PC-9 (cell line): Measurements from ENCODE around the gene MAPKAP1. TPM values are rescaled to one million over a fixed set of nuclear protein-coding genes. Genes with fewer than 3 reads are reported as not detected.
A peak's percentile ranks its signal among the peaks of the same experiment; 100 is the strongest.

Source experiments
- Bru-seq: library from RNA; stranded (reverse); fragments of 400-500 nt; gene quantifications from one replicate; lab custom pipeline; 2021; lab: Mats Ljungman, UMichigan
- BruChase-seq, 2 experiments: library from RNA; stranded (reverse); fragments of 400-500 nt; gene quantifications; one replicate each; lab custom pipeline; 2021; lab: Mats Ljungman, UMichigan
- BruUV-seq: library from RNA; stranded (reverse); fragments of 400-500 nt; replicated peaks from 2 replicates; lab custom pipeline; 2021; lab: Mats Ljungman, UMichigan
- CTCF ChIA-PET: fragments of 300-600 bp; sonication (Branson Sonifier 250); formaldehyde crosslinking; loops from one replicate; lab custom pipeline; 2022; ENCODE audit warnings: antibody characterized with exemption; lab: Charles Lee
- POLR2A ChIA-PET: fragments of 300-600 bp; sonication (Branson Sonifier 250); formaldehyde crosslinking; loops from one replicate; lab custom pipeline; 2022; ENCODE audit warnings: antibody characterized with exemption; ENCODE audit not compliant: unreplicated experiment; lab: Charles Lee
- DNase-seq, 2 experiments: peaks; one replicate each; pipeline versions ENCODE4 v3.0.0 to v3.0.0-alpha.2; 2015 to 2022; ENCODE audit warnings: mixed read lengths in 1 of 2
- H2AFZ ChIP-seq: fragments of 200-600 bp; sonication (generic); 2 replicates; pipeline ENCODE4 v1.8.1; 2017; ENCODE audit warnings: antibody characterized with exemption
- H3F3A ChIP-seq: fragments of 200-600 bp; sonication (generic); 2 replicates; pipeline ENCODE4 v1.8.1; 2017; ENCODE audit warnings: antibody characterized with exemption, mild to moderate bottlenecking, low read depth; ENCODE audit not compliant: insufficient read depth
- H3K27ac ChIP-seq: fragments of 200-600 bp; sonication (generic); 2 replicates; pipeline ENCODE4 v1.6.1; 2016; ENCODE audit warnings: mixed run types
- H3K27me3 ChIP-seq: fragments of 200-600 bp; sonication (generic); 2 replicates; pipeline ENCODE4 v1.6.1; 2016; ENCODE audit warnings: low read depth, mixed run types; ENCODE audit not compliant: insufficient read depth
- H3K36me3 ChIP-seq: fragments of 200-600 bp; sonication (generic); 2 replicates; pipeline ENCODE4 v1.6.1; 2016; ENCODE audit warnings: low read depth, mixed run types
- H3K4me1 ChIP-seq: fragments of 200-600 bp; sonication (generic); replicated peaks from 2 replicates; pipeline ENCODE4 v1.6.1; 2016; ENCODE audit warnings: mixed run types; ENCODE audit not compliant: insufficient read depth
- H3K4me2 ChIP-seq: fragments of 200-600 bp; sonication (generic); 2 replicates; pipeline ENCODE4 v1.6.1; 2017; ENCODE audit warnings: mixed run types
- H3K4me3 ChIP-seq: fragments of 200-600 bp; sonication (generic); 2 replicates; pipeline ENCODE4 v1.6.1; 2016; ENCODE audit warnings: mixed run types
- H3K79me2 ChIP-seq: fragments of 200-600 bp; sonication (generic); 2 replicates; pipeline ENCODE4 v1.6.1; 2017; ENCODE audit warnings: low read depth, mixed run types
- H3K9me2 ChIP-seq: fragments of 200-600 bp; sonication (generic); 2 replicates; pipeline ENCODE4 v1.8.1; 2017; ENCODE audit warnings: mild to moderate bottlenecking; ENCODE audit not compliant: insufficient read depth
- H3K9me3 ChIP-seq: fragments of 200-600 bp; sonication (generic); 2 replicates; pipeline ENCODE4 v1.8.1; 2016; ENCODE audit warnings: low read depth; ENCODE audit not compliant: insufficient read depth
- H4K20me1 ChIP-seq: fragments of 200-600 bp; sonication (generic); 2 replicates; pipeline ENCODE4 v1.8.1; 2017; ENCODE audit not compliant: insufficient read depth
- EZH2 ChIP-seq: fragments of 200-600 bp; sonication (generic); IDR thresholded peaks from 2 replicates; pipeline ENCODE4 v1.8.0; 2017; ENCODE audit warnings: antibody characterized with exemption, low read depth
- intact Hi-C: fragments of 100-400 bp; cut with micrococcal nuclease; formaldehyde crosslinking; loops from one replicate; pipeline ENCODE4 v1.10.0; 2022; ENCODE audit not compliant: unreplicated experiment
- long read RNA-seq: library from polyadenylated mRNA; stranded (forward); transcript quantifications from one replicate; pipeline ENCODE4 v2.0.0, GENCODE V29; 2022
- total RNA-seq: library from RNA; stranded (reverse); gene quantifications from 2 replicates; pipeline ENCODE4 v1.2.3, GENCODE V29; 2021
- TF ChIP-seq, protein P1 (sequence below): fragments of 200-600 bp; sonication (generic); conservative IDR thresholded peaks from 2 replicates; pipeline ENCODE4 v1.6.1; 2017; ENCODE audit warnings: mixed run types, antibody characterized with exemption, mild to moderate bottlenecking, moderate library complexity

The MAPKAP1 gene
- 112 and 115 TPM in 2 replicates for total RNA-seq
- percentile 85 among the genes with signal in this experiment for Bru-seq, nascent RNA
- percentile 73 among the genes with signal in this experiment for BruChase-seq, experiment 1, labeled RNA remaining after a 2-hour chase
- BruChase-seq, experiment 2, labeled RNA remaining after a 6-hour chase = percentile 72 among the genes with signal in this experiment
- long read RNA-seq, transcript MAPKAP1-201 (12 exons, 3,395 nt) = major isoform, 53 of 182 reads
- long read RNA-seq, transcript MAPKAP1-208 (10 exons, 2,977 nt) = minor isoform, 7 of 182 reads
- long read RNA-seq, transcript MAPKAP1-205 (11 exons, 3,045 nt) = minor isoform, 6 of 182 reads
- long read RNA-seq, transcript MAPKAP1-202 (11 exons, 3,256 nt) = minor isoform, 50 of 182 reads
- long read RNA-seq, partial matches to known transcripts = 15 of 182 reads
- long read RNA-seq, other reads (novel, unspliced or antisense) = 42 of 182 reads

DNA sequence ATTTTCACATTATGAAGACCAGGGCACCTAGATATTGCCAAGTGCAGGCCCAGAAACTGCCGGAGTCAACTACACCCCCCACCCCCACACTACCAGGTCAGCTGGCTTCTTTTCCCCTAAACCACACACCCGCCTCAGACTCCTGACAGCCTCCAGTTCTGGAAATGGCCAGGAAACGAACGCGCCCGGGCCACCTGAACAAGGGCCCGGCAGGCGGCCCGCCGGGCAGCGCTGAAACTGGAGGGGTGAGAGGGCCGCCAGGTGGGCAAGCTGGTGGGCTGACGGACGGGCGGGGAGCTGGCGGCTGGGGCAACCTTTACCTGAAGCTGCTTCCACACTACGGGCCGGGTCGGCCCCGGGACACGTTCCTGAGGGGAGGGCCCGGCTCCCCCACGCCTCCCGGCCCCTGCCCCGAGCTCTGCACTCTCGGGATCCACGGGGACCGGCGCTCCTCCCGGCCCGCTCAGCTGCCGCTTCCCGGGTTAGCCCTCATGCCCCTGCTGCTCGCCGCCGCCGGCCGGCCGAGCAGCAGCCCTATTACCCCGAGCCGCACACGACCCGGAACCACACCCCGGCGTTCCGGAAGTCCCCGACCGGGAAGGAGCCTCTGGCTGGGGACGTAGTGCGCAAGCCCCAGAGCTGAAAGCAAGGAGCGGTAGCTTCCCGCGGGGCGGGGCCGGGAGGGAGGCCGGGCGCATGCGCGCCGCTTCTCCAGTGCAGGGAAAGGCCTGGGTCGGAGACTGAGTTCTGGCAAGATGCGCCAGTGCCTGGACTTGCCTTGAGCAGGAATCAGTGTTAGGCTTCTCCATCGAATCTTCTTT lies at the start of gene MAPKAP1:
Gene MAPKAP1 (minus strand): TSS at position 558 of the 821 bp plus-strand sequence. CDS start 34,634 bp downstream, outside the sequence.
- ChIA-PET POLR2A (interaction anchor here (0.5 to 0.7 kb wide), 9 partner anchors 29 to 1950 kb away, joined by 3 to 5 read pairs (median 4); no protein-coding TSS in a partner anchor), CTCF (interaction anchor here (0.6 kb wide), 1 partner anchor 928 kb away, joined by 24 read pairs; no protein-coding TSS in a partner anchor)
- H3K27ac ChIP-seq = 0 out of 2 replicates have a peak within 1 kb of the TSS, but pooled peaks have one; percentile 20
- peak within 1 kb of the TSS; percentile 97 for H3K4me2 ChIP-seq
- TF ChIP-seq, protein P1, sequence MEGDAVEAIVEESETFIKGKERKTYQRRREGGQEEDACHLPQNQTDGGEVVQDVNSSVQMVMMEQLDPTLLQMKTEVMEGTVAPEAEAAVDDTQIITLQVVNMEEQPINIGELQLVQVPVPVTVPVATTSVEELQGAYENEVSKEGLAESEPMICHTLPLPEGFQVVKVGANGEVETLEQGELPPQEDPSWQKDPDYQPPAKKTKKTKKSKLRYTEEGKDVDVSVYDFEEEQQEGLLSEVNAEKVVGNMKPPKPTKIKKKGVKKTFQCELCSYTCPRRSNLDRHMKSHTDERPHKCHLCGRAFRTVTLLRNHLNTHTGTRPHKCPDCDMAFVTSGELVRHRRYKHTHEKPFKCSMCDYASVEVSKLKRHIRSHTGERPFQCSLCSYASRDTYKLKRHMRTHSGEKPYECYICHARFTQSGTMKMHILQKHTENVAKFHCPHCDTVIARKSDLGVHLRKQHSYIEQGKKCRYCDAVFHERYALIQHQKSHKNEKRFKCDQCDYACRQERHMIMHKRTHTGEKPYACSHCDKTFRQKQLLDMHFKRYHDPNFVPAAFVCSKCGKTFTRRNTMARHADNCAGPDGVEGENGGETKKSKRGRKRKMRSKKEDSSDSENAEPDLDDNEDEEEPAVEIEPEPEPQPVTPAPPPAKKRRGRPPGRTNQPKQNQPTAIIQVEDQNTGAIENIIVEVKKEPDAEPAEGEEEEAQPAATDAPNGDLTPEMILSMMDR = no peak
- TF ChIP-seq EZH2 = no peak
- H3K9me2 ChIP-seq = no peaks in the 10 kb centered on the region
- intact Hi-C loops = no loop called here
- H3K4me3 ChIP-seq = peak within 1 kb of the TSS; percentile 95
- no TSS peak for BruUV-seq
- peak within 1 kb of the TSS; percentile 99 for H2AFZ ChIP-seq
- DNase-seq = peak; percentile 88 to 97
- H3K4me1 ChIP-seq = peaks cover 20% of the 10 kb centered on the region; the same call in 1 of the 2 replicates
- H3K9me3 ChIP-seq = no peaks in the 10 kb centered on the region
- H3K27me3 ChIP-seq = no peaks in the 10 kb centered on the region
- H3K79me2 ChIP-seq = peaks cover 48% of the 10 kb centered on the region
- no peaks in the 10 kb centered on the region for H3K36me3 ChIP-seq
- H4K20me1 ChIP-seq = no peaks in the 10 kb centered on the region
- H3F3A ChIP-seq = no peaks in the 10 kb centered on the region

DNA sequence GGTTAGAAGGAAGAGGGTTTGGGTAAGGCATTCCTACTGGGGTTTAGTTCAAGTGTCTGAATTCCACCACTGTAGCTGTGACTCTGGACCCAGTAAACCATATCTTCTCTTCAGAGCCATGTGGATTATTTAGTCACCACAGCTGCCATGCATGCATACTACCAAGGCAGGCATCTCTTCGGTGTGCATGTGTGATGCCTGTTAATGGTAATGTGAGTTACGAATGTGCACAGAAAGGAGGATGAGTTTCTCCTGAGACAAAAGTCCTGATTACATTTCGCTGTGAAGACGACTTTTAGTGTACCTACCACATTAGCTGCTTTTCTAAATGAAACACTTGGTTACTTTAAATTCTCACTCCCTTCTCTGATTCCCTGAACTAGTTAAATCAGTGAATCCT lies 49.5 kb upstream of the MAPKAP1 start:
- no peak for DNase-seq
- H3K9me2 ChIP-seq = no peaks in the 10 kb centered on the region
- ChIA-PET POLR2A (no interaction called here), CTCF (interaction anchor here (0.7 kb wide), 1 partner anchor 202 kb away, joined by 3 read pairs; no protein-coding TSS in a partner anchor)
- no peaks in the 10 kb centered on the region for H3K9me3 ChIP-seq
- H3K27ac ChIP-seq = no peak overlapping the region
- BruUV-seq = no TSS peak
- intact Hi-C loops = no loop called here
- peaks cover 11% of the 10 kb centered on the region; the same call in 1 of the 2 replicates for H3F3A ChIP-seq
- H3K4me2 ChIP-seq = no peak overlapping the region
- no peaks in the 10 kb centered on the region for H3K79me2 ChIP-seq
- H3K27me3 ChIP-seq = no peaks in the 10 kb centered on the region
- no peak overlapping the region for H3K4me3 ChIP-seq
- no peaks in the 10 kb centered on the region for H4K20me1 ChIP-seq
- TF ChIP-seq, protein P1 = no peak
- TF ChIP-seq EZH2 = no peak
- no peak overlapping the region for H2AFZ ChIP-seq
- H3K36me3 ChIP-seq = no peaks in the 10 kb centered on the region
- H3K4me1 ChIP-seq = peaks cover 14% of the 10 kb centered on the region; the same call in 1 of the 2 replicates

DNA sequence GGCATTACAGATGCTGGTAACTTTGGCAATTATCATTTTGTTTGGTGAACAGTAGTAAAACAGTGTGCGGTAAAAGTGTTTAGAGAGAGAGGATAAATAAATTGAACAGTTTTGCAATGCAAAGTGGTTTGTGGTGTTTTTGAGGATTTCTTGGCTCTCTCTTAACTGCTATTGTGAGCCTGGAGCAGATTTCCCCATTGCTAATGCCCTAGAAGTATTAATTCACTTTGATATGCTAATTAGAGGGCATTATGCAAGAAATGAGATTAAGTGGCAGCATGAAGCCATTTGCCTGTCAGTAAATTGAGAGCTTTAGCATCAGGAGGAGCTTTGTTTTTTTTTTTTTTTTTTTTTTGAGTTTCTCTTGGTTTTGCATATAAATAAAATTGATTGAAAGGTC lies 48.3 kb upstream of the MAPKAP1 start:
- intact Hi-C loops = no loop called here
- Histone ChIP-seq H3K9me2 (no peaks in the 10 kb centered on the region), H3K79me2 (no peaks in the 10 kb centered on the region), H3K36me3 (no peaks in the 10 kb centered on the region), H3F3A (peaks cover 11% of the 10 kb centered on the region; the same call in 1 of the 2 replicates), H3K9me3 (no peaks in the 10 kb centered on the region), H2AFZ (no peak overlapping the region), H3K4me3 (no peak overlapping the region), H3K4me2 (no peak overlapping the region), H3K27ac (no peak overlapping the region), H3K4me1 (peaks cover 14% of the 10 kb centered on the region; the same call in 1 of the 2 replicates), H3K27me3 (no peaks in the 10 kb centered on the region), H4K20me1 (no peaks in the 10 kb centered on the region)
- ChIA-PET CTCF (interaction anchor here (0.6 kb wide), 1 partner anchor 744 kb away, joined by 10 read pairs; no protein-coding TSS in a partner anchor), POLR2A (no interaction called here)
- DNase-seq = no peak
- BruUV-seq = no TSS peak
- TF ChIP-seq, protein P1 = no peak
- no peak for TF ChIP-seq EZH2
